Stimulated activated CD8-positive, alpha-beta memory T cell treated with anti-CD3 and anti-CD28 coated beads, Interleukin-7, amount 100 ng/mL, for 1 hour (primary cell): ENCODE data around the gene CROCC.

Source experiments
- DNase-seq, 2 donors: peaks; one replicate each; pipeline ENCODE4 v3.0.0-alpha.2; 2020; ENCODE audit warnings: low read depth in 2 of 2

The CROCC gene

DNA sequence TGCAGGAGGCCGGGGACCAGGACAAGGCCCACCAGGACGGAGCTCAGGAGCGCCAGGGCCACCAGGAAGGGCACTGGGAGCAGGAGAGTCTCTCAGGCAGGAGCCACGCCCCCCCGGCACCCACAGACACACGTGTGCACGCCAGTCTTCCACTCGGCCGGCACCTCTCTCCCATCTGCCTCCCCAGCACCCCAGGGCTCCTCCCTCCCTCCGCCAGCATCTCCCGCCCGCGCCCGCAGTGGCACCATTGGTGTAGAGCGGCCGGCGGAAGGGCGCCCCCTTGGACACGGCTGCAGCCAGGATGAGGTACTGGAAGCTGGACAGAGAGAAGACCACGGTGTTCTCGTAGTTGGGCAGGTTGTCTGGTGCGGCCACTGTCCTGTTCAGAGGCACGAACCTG is 64.8 kb downstream of the CROCC start:
- DNase-seq, result no peak

DNA sequence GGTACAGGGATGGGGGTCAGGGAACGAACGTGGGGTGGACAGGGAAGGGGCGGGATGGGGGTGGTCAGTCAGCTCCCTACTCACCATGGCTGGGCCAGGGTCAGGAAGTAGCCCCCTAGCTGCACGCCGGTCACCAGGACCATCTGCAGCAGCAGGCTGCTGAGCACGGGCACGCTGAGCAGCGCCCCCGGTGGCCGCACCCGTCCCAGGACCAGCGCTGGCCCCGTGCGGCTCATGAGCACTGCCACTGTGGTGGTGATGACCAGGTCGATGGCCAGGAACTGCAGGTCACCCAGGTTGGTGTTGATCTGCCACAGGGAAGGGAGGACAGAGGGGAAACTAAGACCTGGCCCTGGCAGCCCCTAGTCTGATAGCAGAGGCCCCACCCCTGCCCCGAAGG is 65.2 kb downstream of the CROCC start:
- DNase-seq, result no peak

DNA sequence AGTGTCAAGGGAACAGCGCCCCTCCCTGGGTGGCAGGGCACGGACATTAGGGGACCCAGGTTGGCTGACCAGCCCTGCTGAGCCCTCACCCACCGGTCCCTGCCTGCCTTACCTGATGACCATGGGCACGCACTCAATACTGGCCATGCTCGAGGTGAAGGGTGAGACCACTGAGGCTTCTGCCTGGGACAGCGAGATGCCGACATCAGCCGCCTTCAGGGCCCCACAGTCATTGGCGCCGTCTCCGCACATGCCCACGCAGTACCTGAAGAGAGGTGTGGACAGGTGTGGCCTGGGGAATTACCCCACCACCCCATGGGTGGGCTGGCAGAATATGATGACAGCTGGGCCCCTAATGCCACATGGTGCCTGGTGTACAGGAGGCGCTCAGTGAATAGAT is 66.5 kb downstream of the CROCC start:
- no peak for DNase-seq

DNA sequence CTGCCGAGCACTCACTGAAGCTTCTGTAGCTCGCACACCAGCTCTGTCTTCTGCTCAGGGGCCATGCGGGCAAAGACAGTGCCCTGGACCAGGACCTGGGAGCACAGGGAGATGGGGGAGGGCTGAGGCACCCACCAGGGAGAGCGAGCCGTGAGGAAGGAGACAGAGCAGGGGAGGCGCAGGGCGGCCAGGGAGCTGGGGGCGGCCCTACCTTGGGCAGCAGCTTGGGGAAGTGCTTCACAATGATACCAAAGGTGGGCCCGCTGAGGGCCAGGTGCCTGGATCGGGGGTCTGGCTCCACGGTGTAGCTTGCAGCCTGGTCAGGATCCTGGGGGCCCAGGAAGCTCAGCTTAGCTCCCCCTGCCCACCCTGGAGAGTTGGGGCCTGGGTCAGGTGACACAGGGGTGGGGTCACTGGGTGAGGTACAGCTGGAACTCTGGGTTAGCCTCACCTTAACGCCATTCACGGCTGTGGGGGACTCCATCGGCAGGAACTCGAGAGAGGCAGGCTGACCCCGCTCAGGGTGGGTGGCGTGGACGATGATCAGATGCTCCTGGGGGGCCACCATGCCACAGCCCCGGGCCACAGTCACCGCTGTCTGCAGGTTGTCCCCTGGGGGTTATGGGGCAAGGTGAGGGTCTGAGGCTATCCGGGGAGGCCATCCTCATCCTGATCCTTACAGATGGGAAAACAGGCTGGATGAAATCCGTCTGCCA is 68.1 kb downstream of the CROCC start:
- no peak for DNase-seq

DNA sequence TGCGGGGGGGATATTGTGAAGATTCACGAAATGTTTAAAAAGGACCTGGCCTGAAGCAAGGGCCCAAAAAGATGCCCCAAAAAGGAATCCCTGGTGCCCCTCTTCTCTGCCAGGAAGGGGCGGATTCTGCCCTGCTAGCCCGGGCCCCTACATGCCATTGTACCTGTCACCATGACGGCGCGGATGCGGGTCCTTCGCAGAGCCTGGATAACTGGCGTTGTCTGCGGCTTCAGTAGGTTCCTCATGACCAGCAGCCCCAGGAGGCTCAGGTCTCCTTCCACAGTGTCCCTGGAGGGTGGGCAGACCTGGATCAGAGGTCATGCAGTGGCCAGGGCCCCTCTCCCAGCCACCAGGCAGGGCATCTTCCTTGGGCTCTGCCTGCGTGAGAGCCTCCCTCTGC is 69.8 kb downstream of the CROCC start:
- DNase-seq, result no peak

DNA sequence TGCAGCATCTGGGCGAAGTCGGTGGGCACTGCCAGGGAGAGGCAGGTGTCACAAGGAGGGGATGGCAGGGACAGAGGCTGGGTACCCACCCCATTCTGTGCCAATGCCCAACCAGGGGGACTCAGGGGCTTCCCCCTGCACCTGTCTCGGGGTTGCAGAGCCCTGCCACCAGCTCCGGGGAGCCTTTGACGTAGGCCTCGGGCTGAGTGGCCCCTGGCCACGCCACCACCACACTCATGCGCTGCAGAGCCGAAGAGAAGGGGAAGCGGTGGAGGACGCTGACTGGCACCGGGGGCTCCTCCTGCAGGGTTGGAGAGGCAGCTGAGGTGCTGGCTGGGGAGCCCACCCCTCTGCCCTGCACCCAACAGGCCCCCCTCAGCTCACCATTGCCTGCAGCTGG is 70.4 kb downstream of the CROCC start:
- no peak for DNase-seq

- DNase-seq, result no peak
Measured at GRCh38 chr1:16992675-16993074, 70.9 kb downstream of the CROCC start.

DNA sequence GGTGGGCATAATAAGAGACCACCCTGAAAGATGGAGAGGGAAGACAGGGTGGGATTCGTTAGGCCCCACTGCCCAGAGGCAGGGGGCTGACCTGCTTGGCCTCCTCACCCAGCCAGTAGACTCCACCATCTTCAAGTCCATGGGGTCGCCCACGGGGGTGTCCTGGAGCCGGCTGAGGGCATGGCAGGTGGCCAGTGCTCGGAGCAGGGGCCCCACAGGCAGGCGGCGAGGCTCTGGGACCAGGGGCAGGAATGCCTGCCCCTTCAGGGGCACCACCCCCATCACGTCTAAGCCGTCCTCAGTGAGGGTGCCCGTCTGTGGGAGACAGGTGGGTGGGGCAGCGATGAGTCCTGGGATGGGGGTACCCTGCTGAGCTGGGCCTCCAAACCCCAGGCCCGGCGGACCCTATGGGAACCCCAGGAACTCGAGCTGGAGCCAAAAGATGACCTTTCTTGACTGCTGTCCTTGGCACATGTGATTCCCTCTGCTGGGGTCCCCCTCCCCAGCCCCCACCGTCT is 71.8 kb downstream of the CROCC start:
- no peak for DNase-seq

- no peak for DNase-seq
Measured at GRCh38 chr1:16996845-16997244, 75.1 kb downstream of the CROCC start.

DNA sequence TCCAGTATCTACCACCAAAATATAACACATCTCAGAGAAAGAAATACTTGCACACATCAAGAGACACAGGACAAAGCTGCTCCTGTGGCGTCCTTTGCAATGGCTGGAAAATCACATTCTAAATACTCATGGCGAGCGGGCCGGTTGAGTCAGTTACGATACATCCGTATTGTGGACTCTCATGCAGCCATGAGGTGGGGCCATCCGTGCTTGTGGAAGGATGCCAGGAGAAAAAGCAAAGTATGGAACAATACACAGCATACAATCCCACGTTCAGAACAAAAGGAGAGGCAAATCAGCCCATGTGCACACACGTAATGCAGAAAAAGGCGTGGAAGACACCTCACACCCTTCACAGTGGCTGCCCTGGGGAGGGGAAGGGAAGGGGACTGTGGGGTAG is 76.9 kb downstream of the CROCC start:
- no peak for DNase-seq

DNA sequence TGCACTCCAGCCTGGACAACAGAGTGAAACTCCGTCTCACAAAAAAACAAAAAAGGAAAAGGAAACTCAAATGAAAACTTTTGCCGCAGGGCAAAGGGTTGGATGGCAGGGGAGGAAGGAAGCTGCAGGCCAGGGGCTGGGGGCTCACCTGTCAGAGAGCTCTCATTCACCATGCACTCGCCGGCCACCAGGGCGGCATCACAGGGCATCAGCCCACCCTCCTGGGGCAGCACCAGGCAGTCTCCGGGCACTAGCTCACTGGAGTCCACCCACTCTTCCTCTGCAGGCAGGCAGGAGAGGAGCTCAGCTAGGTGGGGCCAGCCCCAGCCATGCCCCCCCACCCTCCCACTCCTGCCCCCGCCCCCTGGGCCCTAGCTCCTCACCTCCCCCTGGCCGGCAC is 78.1 kb downstream of the CROCC start:
- no peak for DNase-seq

DNA sequence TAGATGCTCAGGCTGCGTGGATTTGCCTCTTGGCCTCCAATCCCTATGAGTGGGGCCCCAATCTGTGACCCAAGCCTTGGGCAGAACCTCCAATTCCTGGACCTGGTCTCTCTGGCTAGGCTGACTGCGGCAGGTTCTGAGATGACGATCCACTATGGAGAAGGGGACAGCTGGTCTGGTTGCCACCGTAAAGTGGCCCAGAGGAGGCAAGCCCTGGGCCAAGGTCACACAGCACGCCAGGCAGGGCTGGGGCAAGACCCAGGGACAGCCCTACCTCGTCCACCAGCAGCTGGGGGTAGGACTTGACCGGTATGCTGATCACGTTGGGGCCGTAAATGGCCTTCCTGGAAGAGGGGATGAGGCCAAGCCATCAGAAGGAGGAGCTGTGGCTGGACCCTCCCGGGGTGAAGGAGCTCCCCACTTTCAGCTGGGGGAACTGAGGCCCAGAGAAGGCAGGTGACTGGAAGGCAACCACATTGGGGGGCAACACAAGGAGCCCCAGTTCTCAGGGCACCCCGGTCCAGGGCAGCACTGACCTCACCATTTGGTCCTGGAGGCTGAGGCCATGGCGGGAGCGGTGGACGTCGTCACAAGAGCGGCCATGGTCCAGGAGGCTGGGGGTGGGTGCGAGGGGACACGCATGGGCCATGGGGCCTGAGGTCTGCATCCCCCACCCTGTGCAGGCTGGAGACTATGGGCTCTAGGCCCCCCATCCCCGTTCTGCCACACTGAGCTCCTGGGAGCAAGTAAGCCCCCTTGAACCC is 80.2 kb downstream of the CROCC start:
- no peak for DNase-seq

- no peak for DNase-seq
Measured at GRCh38 chr1:17002524-17002902, 80.8 kb downstream of the CROCC start.

DNA sequence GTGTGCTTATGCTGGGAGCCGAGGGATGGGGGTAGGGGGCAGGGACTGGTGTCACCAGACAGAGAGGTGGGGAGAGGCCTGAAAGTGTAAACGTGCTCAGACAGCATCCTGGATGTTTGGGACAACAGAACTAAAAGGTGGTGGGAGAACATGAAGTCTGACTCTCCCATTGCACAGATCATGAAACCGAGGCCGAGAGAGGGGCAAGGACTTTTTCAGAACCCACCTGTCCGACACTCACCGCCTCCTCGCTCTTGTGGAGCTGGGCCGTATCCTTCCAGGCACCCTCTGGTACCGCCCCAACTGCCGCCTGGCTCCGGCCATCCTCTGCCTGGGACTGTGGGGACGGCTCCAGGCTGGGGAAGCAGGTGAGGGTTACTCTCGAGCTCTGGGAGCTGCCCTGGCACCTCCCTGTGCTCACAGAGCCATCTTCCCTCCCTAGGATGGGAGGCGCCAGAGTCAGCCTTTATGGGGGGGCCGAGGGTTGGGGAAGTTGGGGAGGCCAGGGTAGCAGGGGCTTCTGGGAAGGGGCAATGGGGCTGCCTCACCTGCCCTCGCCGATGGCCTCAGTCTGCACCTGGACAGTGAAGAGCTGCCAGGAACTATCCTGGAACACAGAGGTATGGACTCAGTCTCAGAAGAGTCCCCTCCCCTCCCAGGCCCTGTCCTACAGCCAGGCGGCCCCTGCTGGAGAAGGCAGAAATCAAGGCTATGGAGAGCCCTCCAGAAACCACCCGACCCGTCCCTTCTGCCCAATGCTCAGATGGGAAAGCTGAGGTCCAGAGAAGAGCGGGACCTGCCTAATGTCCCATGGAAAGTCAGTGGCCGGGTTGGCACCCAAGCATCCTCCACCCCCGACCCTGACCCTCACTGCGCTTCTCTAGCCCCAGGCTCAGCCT is 83.0 kb downstream of the CROCC start:
- DNase-seq, result no peak

DNA sequence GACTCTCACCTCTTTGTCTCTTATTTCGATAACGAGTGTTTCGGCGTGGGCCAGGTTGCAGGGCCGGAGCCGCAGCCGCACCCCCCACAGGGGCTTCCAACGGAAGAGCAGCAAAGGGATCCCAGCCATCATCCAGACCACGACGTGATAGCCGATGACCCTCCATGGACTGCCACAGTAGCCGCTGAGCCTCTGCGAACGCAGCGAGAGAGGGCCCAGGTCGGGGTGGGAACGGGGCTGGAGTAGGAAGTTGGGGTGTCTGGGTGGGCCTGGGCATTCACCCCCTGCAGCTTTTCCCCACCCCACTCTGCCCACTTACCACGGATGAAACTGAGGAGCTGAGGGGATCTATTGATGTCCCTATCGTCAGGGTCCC is 83.6 kb downstream of the CROCC start:
- no peak for DNase-seq

GRCh38 chr1:17007121-17007520 is 85.4 kb downstream of the CROCC start:
- DNase-seq, result no peak

- no peak for DNase-seq
Measured at GRCh38 chr1:17008208-17008855, 86.6 kb downstream of the CROCC start.

GRCh38 chr1:17009706-17010105 is 88.0 kb downstream of the CROCC start:
- DNase-seq, result no peak

- DNase-seq, result no peak
Measured at GRCh38 chr1:17011092-17011438, 89.3 kb downstream of the CROCC start.

- peak; percentile 59 to 63 for DNase-seq
Measured at GRCh38 chr1:17011439-17012307, 89.9 kb downstream of the CROCC start, which contains the start of gene ATP13A2. Gene ATP13A2 (minus strand): TSS chr1:17011928. CDS start chr1:17011738, 190 bp downstream.
